ENCODE results near the gene EFHD2.

Gene EFHD2

GRCh38 chr1:15399710-15400109, 10.0 kb upstream of the EFHD2 start:
- no peak for DNase-seq (ENCODE audit: low read depth)
- no peak overlapping the region for H3K4me3 ChIP-seq (ENCODE audit: low read depth, low read length)

GRCh38 chr1:15400627-15401026, 9.1 kb upstream of the EFHD2 start:
- TF ChIP-seq CTCF (IDR thresholded peaks at IDR 0.05; ENCODE audit: control insufficient read depth, extremely low read depth, insufficient read depth) = no peak
- H3K4me3 ChIP-seq (ENCODE audit: low read depth, low read length) = no peak overlapping the region
- peak; percentile 21 for DNase-seq (ENCODE audit: low read depth)

More at GRCh38 chr1:15399710-15400109, 10.0 kb upstream of the EFHD2 start:
- TF ChIP-seq CTCF (IDR thresholded peaks at IDR 0.05; ENCODE audit: control insufficient read depth, extremely low read depth, insufficient read depth) = no peak

GRCh38 chr1:15401391-15402055, 8.2 kb upstream of the EFHD2 start:
- DNase-seq (ENCODE audit: low read depth) = no peak

GRCh38 chr1:15402809-15403450, 6.8 kb upstream of the EFHD2 start:
- no peak for DNase-seq (ENCODE audit: low read depth)
- H3K4me3 ChIP-seq (ENCODE audit: low read depth, low read length) = no peak overlapping the region
- TF ChIP-seq CTCF (IDR thresholded peaks at IDR 0.05; ENCODE audit: control insufficient read depth, extremely low read depth, insufficient read depth) = no peak

More at GRCh38 chr1:15401391-15402055, 8.2 kb upstream of the EFHD2 start:
- no peak overlapping the region for H3K4me3 ChIP-seq (ENCODE audit: low read depth, low read length)
- TF ChIP-seq CTCF (IDR thresholded peaks at IDR 0.05; ENCODE audit: control insufficient read depth, extremely low read depth, insufficient read depth) = no peak

- no peak for TF ChIP-seq CTCF (IDR thresholded peaks at IDR 0.05; ENCODE audit: control insufficient read depth, extremely low read depth, insufficient read depth)
Observed at GRCh38 chr1:15403962-15404580, 5.6 kb upstream of the EFHD2 start.

GRCh38 chr1:15405106-15405850, 4.4 kb upstream of the EFHD2 start:
- no peak for DNase-seq (ENCODE audit: low read depth)
- no peak overlapping the region for H3K4me3 ChIP-seq (ENCODE audit: low read depth, low read length)
- TF ChIP-seq CTCF (IDR thresholded peaks at IDR 0.05; ENCODE audit: control insufficient read depth, extremely low read depth, insufficient read depth) = no peak

More at GRCh38 chr1:15403962-15404580, 5.6 kb upstream of the EFHD2 start:
- H3K4me3 ChIP-seq (ENCODE audit: low read depth, low read length) = no peak overlapping the region
- DNase-seq (ENCODE audit: low read depth) = no peak

Data from LNCaP clone FGC (cell line).